ENCODE measurements around the gene LFNG.
"Not testable (repeated sequence)": the region's sequence is repeated elsewhere in the genome, so short reads cannot be mapped to it uniquely, and the experiment has no call there.

The LFNG gene

DNA sequence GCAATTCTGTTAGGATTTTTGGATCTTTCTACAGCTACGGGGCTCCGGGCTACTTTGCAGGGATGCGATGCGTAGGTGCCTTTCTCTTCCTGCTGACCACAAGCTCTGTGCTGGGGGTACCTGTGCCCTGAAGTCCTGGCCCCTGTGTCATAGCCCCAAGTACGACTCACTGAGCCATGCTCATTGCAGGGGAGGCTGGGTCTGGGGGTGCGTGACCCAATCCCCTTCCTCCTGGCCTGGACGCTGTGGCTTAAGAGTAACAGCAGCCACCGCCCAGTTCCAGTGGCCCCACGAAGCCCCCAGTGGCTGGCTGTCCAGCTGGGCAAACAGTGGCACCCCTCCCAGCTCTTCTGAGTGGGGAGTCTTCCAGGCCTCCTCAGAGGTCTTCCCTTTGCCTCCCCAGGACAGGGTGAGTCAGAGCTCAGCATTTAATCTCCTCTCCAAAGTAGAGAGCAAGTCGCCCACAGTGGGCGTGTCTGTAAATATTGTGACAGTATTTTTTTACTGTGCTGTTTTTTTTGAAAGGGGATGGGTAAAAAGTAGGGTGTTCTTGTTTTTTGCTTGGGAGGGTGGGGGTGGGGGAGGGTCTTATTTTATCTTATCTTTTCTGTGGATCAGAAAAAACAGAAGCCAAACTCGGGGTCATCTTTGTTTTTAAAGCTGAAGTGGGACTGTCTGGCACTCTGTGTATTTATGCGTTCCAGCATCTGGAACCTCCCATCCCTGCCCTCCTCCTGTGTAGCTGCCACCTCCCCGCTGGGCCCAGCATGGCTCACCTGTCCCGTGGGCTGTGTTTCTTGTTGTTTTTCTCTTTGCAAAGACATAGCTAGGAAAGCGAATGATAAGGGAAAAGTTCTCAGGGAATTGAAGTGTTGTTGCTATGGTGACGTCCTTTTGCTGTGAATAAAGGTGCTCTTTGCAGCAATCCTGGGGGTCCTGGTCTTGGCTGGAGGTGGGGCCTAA, 8.2 kb downstream of the LFNG start:
- H3K36me3 Mint-ChIP-seq (ENCODE audit: low read depth) = no peaks in the 10 kb centered on the region
- DNase-seq = no peak
- H3K27ac Mint-ChIP-seq = no peak overlapping the region
- H3K4me3 Mint-ChIP-seq = no peak overlapping the region
- TF ChIP-seq, protein P1, sequence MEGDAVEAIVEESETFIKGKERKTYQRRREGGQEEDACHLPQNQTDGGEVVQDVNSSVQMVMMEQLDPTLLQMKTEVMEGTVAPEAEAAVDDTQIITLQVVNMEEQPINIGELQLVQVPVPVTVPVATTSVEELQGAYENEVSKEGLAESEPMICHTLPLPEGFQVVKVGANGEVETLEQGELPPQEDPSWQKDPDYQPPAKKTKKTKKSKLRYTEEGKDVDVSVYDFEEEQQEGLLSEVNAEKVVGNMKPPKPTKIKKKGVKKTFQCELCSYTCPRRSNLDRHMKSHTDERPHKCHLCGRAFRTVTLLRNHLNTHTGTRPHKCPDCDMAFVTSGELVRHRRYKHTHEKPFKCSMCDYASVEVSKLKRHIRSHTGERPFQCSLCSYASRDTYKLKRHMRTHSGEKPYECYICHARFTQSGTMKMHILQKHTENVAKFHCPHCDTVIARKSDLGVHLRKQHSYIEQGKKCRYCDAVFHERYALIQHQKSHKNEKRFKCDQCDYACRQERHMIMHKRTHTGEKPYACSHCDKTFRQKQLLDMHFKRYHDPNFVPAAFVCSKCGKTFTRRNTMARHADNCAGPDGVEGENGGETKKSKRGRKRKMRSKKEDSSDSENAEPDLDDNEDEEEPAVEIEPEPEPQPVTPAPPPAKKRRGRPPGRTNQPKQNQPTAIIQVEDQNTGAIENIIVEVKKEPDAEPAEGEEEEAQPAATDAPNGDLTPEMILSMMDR (IDR thresholded peaks at IDR 0.05) = no peak
- no peaks in the 10 kb centered on the region for H3K9me3 Mint-ChIP-seq
- H3K4me1 Mint-ChIP-seq = peaks cover 22% of the 10 kb centered on the region
- H3K27me3 Mint-ChIP-seq (ENCODE audit: low read depth, poor library complexity) = peaks cover 3% of the 10 kb centered on the region

DNA sequence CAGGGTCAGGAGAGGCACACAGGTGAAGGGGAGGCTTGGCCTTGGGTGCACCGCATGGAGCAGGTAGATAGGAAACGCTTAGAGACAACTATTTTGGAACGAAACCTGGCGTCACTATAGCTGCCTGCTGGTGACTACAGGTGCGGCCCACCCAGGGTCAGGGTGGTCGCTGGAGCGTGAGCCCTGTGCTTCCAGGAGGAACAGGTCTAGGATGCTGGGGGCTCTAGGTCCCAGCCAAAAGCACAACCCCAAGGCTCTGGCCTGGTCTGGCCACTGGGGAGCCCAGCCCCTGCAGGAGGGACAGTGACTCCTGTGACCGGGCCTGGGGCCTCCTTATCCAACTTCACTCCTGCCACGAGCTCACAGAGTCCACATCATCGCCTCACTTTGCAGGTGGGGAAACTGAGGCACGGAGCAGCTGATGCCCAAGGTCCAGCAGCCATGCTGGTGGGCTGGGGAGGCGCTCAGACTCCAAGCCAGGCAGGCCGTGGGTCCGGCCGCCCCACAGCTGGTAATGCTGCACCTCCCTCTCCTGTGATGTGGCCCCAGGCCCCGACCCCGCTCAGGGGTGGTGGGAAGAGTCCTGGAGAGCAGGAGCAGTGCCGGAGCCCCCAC, 9.0 kb downstream of the LFNG start:
- H3K4me1 Mint-ChIP-seq = peaks cover 16% of the 10 kb centered on the region
- H3K27me3 Mint-ChIP-seq (ENCODE audit: low read depth, poor library complexity) = no peaks in the 10 kb centered on the region
- no peaks in the 10 kb centered on the region for H3K9me3 Mint-ChIP-seq
- H3K36me3 Mint-ChIP-seq (ENCODE audit: low read depth) = no peaks in the 10 kb centered on the region
- H3K4me3 Mint-ChIP-seq = no peak overlapping the region
- TF ChIP-seq, protein P1 (IDR thresholded peaks at IDR 0.05) = no peak
- DNase-seq = no peak
- H3K27ac Mint-ChIP-seq = no peak overlapping the region

DNA sequence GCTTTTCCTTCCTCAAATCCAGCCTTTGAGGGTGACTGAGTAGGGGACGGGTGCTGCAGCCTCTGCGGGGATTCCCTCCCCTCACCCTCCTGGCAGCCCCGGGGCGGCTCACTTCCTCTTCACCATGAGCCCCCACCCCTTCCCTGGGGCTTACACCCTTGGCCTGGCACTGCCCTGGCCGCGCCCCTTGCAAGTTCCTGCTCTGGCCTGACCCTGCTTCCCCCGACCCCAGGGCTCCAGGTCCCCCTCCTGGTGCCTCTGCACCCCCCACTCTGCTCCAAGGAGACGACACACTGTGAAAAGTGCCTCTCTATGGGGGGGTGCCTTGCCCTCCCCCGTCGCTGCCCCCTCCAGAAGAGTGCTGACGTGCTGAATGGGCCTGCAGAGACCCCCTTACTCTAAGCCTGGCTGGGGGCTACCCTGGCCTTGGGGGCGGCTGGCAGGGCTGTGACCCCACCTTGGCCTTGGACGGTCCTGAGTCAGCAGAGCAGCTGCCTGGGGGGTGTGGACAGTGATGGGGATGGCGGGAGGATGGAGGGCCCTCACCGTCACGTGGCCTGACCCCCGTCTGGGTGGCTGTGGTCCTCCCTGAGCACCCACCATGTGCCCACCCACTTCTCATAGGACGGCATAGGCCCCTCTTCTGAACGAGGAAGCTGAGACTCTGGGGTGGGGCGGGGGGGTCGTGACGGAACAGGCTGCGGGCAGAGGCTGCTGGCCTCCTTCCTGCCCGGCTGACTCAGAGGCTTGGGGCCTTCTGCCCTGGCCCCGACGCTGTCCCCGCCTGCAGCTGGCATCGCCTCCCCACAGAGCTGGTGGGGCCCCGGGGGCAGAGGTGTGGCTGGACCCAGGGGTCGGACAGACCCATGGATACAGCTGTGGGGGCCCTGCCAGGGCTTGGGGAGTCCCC, 9.8 kb downstream of the LFNG start:
- Mint-ChIP-seq H3K4me3 (no peak overlapping the region), H3K27ac (no peak overlapping the region), H3K9me3 (no peaks in the 10 kb centered on the region), H3K36me3 (ENCODE audit: low read depth) (no peaks in the 10 kb centered on the region), H3K27me3 (ENCODE audit: low read depth, poor library complexity) (no peaks in the 10 kb centered on the region), H3K4me1 (peaks cover 16% of the 10 kb centered on the region)
- DNase-seq = no peak
- TF ChIP-seq, protein P1 (IDR thresholded peaks at IDR 0.05) = no peak

DNA sequence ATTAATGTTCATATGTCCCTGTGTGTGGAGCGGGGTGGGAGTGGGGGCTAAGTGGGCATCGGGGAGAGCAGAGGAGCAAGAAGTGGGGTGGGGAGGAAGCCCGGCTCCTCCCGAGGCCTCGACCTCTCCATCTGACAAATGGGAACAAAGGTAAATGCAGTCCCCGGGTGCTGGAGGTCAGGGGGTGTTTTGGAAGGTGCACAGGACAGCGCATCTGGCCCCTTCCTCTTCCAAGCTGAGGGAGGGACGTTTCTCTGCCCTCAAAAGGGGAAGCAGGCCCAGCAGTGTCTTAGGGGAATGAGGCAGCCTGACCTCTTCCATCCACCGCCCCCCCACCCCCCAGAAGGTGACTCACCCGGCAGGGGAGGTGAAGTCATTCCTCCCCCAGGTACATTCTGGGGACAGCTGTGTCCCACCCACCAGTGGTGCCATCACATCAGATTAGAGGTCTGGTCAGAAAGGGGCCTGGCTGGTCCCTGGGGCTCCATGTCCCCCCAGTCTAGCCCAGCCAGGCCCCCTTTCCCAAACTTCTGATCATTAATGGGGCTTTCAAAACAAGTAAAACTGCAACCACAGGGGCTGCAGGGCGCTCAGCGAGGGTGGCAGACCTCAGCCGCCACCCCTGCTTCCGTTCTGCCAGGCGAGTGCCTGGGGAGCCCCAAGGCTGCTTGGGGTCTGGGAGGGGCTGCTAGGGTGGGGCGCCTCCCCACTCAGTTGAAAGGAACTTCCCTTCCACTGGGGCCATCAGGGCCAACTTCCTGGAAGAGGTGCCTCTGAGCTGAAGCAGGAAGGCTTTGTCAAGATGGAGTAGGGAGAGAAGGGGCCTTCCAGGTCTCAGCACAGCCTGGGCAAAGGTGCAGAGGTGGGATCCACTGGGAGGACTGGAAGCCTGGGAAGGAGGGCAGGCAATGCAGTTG, 10.8 kb downstream of the LFNG start:
- no peaks in the 10 kb centered on the region for H3K27me3 Mint-ChIP-seq (ENCODE audit: low read depth, poor library complexity)
- peaks cover under 1% of the 10 kb centered on the region for H3K9me3 Mint-ChIP-seq
- no peak overlapping the region for H3K4me3 Mint-ChIP-seq
- no peak for DNase-seq
- H3K4me1 Mint-ChIP-seq = peaks cover 16% of the 10 kb centered on the region
- no peak overlapping the region for H3K27ac Mint-ChIP-seq
- no peaks in the 10 kb centered on the region for H3K36me3 Mint-ChIP-seq (ENCODE audit: low read depth)
- TF ChIP-seq, protein P1 (IDR thresholded peaks at IDR 0.05) = no peak

DNA sequence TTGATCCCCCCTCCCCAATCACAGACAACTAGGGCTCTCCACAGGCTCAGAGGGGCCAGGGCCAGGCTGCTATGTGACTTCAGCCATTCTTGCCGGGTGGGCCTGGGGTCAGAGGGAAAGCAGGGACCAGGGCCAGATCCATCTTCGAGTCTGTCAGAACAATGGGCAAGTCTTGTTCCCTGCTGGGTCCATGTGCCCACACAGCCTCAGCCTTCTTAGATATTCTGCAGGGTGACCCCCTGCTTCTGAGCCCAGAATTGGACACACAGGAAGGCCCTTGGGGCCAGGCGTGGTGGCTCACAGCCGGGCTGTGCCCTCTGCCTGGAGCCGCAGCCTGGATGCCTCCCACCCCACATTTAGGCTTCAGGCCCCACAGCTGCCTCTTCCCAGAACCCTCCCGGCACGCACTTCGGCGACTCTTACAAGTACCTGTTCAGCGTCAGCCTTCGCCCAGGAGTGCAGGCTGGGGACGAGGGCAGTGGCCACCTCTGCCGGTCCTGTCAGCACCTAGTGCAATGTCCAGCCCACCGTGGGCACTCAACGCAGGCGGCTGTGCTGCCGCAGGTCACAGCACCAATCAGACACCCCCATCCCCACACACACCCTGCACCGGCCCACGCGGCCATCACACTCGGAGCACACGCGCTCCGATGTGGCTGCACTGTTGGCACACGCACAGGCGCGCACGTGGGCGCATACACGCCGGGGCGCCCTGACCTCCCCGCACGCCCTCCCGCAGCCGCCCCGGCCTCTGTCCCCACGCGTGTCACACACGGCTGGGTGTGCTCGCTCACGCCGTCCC, 11.6 kb downstream of the LFNG start:
- peaks cover 11% of the 10 kb centered on the region for H3K4me1 Mint-ChIP-seq
- H3K4me3 Mint-ChIP-seq; H3K36me3 Mint-ChIP-seq (ENCODE audit: low read depth); H3K27me3 Mint-ChIP-seq (ENCODE audit: low read depth, poor library complexity); H3K27ac Mint-ChIP-seq; H3K9me3 Mint-ChIP-seq; DNase-seq: not testable (repeated sequence)

DNA sequence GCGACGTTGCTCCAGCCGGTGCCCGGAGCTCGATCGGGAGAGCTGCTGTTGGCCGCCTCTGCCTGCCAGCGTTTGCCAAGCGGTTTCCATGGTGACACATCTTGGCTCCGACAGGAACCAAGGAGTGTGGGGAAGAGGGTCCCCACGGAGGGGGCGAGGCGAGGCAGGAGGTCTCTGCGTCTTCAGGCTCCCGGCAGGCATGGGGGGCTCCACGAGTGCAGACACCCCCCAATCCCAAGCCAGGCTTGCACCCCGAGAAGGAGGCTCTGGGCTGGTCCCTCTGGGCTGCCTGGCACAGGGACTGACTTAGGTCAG, 12.2 kb downstream of the LFNG start:
- H3K9me3 Mint-ChIP-seq; H3K4me3 Mint-ChIP-seq; DNase-seq; H3K27me3 Mint-ChIP-seq (ENCODE audit: low read depth, poor library complexity); H3K36me3 Mint-ChIP-seq (ENCODE audit: low read depth); H3K27ac Mint-ChIP-seq: not testable (repeated sequence)
- peaks cover 11% of the 10 kb centered on the region for H3K4me1 Mint-ChIP-seq

DNA sequence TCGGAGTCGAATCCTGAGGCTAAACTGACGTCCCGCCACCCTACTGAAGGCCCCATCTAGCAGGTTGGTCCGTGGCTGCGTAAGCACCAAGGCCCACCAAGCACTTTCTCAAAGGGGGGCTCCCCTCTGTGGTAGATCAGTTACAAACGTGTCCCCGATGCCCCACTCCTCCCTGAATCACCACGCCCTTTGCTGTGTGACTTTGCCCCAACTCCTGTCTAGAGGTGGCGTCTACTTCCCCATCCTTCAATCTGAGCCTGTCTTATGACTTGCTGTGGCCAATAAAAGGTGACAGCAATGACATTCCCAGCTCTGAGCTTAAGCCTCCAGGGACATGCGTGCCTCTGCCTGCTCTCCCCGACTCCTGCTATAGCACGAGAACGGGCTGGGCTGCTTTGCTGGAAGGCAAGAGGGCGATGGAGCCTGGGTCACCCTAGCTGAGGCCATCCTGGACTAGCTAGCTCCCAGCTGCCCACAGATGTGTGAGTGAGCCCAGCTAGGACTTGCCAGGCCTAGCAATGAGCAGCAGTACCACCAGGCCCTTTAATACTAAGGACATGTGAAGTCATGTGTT, 12.7 kb downstream of the LFNG start:
- not testable (repeated sequence) for H3K27ac Mint-ChIP-seq; H3K9me3 Mint-ChIP-seq; H3K36me3 Mint-ChIP-seq (ENCODE audit: low read depth); H3K27me3 Mint-ChIP-seq (ENCODE audit: low read depth, poor library complexity); DNase-seq; H3K4me3 Mint-ChIP-seq
- peaks cover 11% of the 10 kb centered on the region for H3K4me1 Mint-ChIP-seq

DNA sequence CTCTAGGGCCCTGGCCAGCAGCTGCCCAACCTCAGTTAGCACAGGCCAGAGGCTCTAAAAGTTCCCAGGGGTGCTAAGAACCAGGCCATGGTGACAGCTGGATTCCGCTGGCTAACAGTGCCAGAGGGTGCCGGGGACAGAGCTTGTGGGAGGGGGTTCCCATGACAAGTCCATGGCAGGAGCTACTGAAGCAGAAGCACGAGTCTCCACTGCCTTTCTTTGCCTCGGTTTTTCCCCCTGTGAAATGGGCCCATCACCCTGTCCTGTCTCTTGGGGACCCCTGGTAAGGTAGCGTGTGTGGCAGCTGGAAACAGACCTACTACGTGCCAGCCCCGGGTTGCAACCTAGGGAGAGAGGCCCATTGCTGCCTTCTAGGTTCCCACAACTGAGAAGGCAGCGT, 13.2 kb downstream of the LFNG start:
- not testable (repeated sequence) for DNase-seq; H3K36me3 Mint-ChIP-seq (ENCODE audit: low read depth); H3K9me3 Mint-ChIP-seq; H3K4me3 Mint-ChIP-seq; H3K27ac Mint-ChIP-seq; H3K27me3 Mint-ChIP-seq (ENCODE audit: low read depth, poor library complexity); H3K4me1 Mint-ChIP-seq

All from nephron progenitor cell (in vitro differentiated cells).